KMS-11 (cell line): ENCODE data around the gene NOX5.

Experiments used
- H2AFZ ChIP-seq: fragments of 200-600 bp; sonication (generic); 2 replicates; pipeline ENCODE4 v1.6.1; 2016; ENCODE audit warnings: antibody characterized with exemption, mixed run types, low read depth
- H3K27ac ChIP-seq: fragments of 200-600 bp; sonication (generic); 2 replicates; pipeline ENCODE4 v1.6.1; 2016; ENCODE audit warnings: mild to moderate bottlenecking, mixed run types
- H3K27me3 ChIP-seq: fragments of 200-600 bp; sonication (generic); 2 replicates; pipeline ENCODE4 v1.6.1; 2017; ENCODE audit warnings: mild to moderate bottlenecking, low read depth, mixed run types, moderate library complexity; ENCODE audit not compliant: insufficient read depth
- H3K36me3 ChIP-seq: fragments of 200-600 bp; sonication (generic); 2 replicates; pipeline ENCODE4 v1.6.1; 2017; ENCODE audit warnings: mild to moderate bottlenecking, mixed run types; ENCODE audit not compliant: insufficient read depth
- H3K4me1 ChIP-seq: fragments of 200-600 bp; sonication (generic); 2 replicates; pipeline ENCODE4 v1.6.1; 2016; ENCODE audit warnings: mild to moderate bottlenecking, low read depth, mixed run types; ENCODE audit not compliant: poor library complexity, severe bottlenecking
- H3K4me2 ChIP-seq: fragments of 200-600 bp; sonication (generic); 2 replicates; pipeline ENCODE4 v1.7.0; 2016; ENCODE audit warnings: mild to moderate bottlenecking, mixed run types
- H3K4me3 ChIP-seq: fragments of 200-600 bp; sonication (generic); IDR thresholded peaks from 2 replicates; pipeline ENCODE4 v1.6.1; 2017; ENCODE audit warnings: low read depth, low read length, mixed read lengths; ENCODE audit not compliant: insufficient read depth
- H3K79me2 ChIP-seq: fragments of 200-600 bp; sonication (generic); 2 replicates; pipeline ENCODE4 v1.6.1; 2016; ENCODE audit warnings: low read depth, mixed run types; ENCODE audit not compliant: insufficient read depth
- H3K9ac ChIP-seq: fragments of 200-600 bp; sonication (generic); 2 replicates; pipeline ENCODE4 v1.6.1; 2016; ENCODE audit warnings: mild to moderate bottlenecking, mixed run types
- H4K20me1 ChIP-seq: fragments of 200-600 bp; sonication (generic); 2 replicates; pipeline ENCODE4 v1.6.1; 2016; ENCODE audit warnings: mild to moderate bottlenecking, mixed run types; ENCODE audit not compliant: insufficient read depth
- CTCF ChIP-seq: fragments of 200-600 bp; sonication (generic); conservative IDR thresholded peaks from 2 replicates; pipeline ENCODE4 v1.6.1; 2017; ENCODE audit warnings: low read depth, mild to moderate bottlenecking, antibody characterized with exemption, low read length, moderate library complexity, mixed read lengths

Gene NOX5

GRCh38 chr15:69014454-69014853 is at the start of gene NOX5:
TSS of gene NOX5 (plus strand) at chr15:69014695. CDS start at chr15:69014736, 41 bp downstream.
- no peaks in the 10 kb centered on the region for H3K4me1 ChIP-seq
- H3K79me2 ChIP-seq: no peaks in the 10 kb centered on the region
- TF ChIP-seq CTCF: no peak
- no peaks in the 10 kb centered on the region for H3K36me3 ChIP-seq
- no peaks in the 10 kb centered on the region for H4K20me1 ChIP-seq
- H3K9ac ChIP-seq: no peak within 1 kb of the TSS
- H3K27me3 ChIP-seq: no peaks in the 10 kb centered on the region
- no peak within 1 kb of the TSS for H3K4me3 ChIP-seq
- no peak within 1 kb of the TSS for H2AFZ ChIP-seq
- no peak within 1 kb of the TSS for H3K27ac ChIP-seq
- H3K4me2 ChIP-seq: no peak within 1 kb of the TSS

- no peak overlapping the region for H2AFZ ChIP-seq
- no peaks in the 10 kb centered on the region for H3K36me3 ChIP-seq
- H3K9ac ChIP-seq: no peak overlapping the region
- H3K4me3 ChIP-seq: no peak overlapping the region
- H4K20me1 ChIP-seq: no peaks in the 10 kb centered on the region
- H3K4me2 ChIP-seq: no peak overlapping the region
- H3K27ac ChIP-seq: no peak overlapping the region
- no peak for TF ChIP-seq CTCF
- no peaks in the 10 kb centered on the region for H3K27me3 ChIP-seq
- H3K4me1 ChIP-seq: no peaks in the 10 kb centered on the region
- no peaks in the 10 kb centered on the region for H3K79me2 ChIP-seq
Measured at GRCh38 chr15:68966996-68967395, 47.5 kb upstream of the NOX5 start.

GRCh38 chr15:68967948-68968347 is 46.5 kb upstream of the NOX5 start:
- H3K27me3 ChIP-seq: no peaks in the 10 kb centered on the region
- H3K4me2 ChIP-seq: no peak overlapping the region
- no peak overlapping the region for H2AFZ ChIP-seq
- no peak for TF ChIP-seq CTCF
- H3K36me3 ChIP-seq: no peaks in the 10 kb centered on the region
- no peaks in the 10 kb centered on the region for H3K79me2 ChIP-seq
- no peak overlapping the region for H3K9ac ChIP-seq
- H3K4me1 ChIP-seq: no peaks in the 10 kb centered on the region
- no peaks in the 10 kb centered on the region for H4K20me1 ChIP-seq
- H3K4me3 ChIP-seq: no peak overlapping the region
- H3K27ac ChIP-seq: no peak overlapping the region

GRCh38 chr15:68969298-68969697 is 45.2 kb upstream of the NOX5 start:
- H3K9ac ChIP-seq: no peak overlapping the region
- H3K27me3 ChIP-seq: no peaks in the 10 kb centered on the region
- H2AFZ ChIP-seq: no peak overlapping the region
- H3K4me1 ChIP-seq: no peaks in the 10 kb centered on the region
- no peaks in the 10 kb centered on the region for H3K79me2 ChIP-seq
- H3K36me3 ChIP-seq: no peaks in the 10 kb centered on the region
- H3K27ac ChIP-seq: no peak overlapping the region
- no peak overlapping the region for H3K4me3 ChIP-seq
- no peak for TF ChIP-seq CTCF
- no peak overlapping the region for H3K4me2 ChIP-seq
- no peaks in the 10 kb centered on the region for H4K20me1 ChIP-seq
